HG03575 (cell line): ENCODE results near the gene HSPE1.

Experiments
- ATAC-seq: cut with Tn5 transposase; IDR thresholded peaks from one replicate; pipeline ENCODE4 v1.9.1; 2021; ENCODE audit not compliant: unreplicated experiment, insufficient number of reproducible peaks, low FRiP score; ENCODE audit errors: extremely low read depth

Gene HSPE1

GRCh38 chr2:197496695-197497094 is 3.5 kb upstream of the HSPE1 start:
- no peak for ATAC-seq

- no peak for ATAC-seq
Measured at GRCh38 chr2:197497326-197497725, 2.9 kb upstream of the HSPE1 start.

GRCh38 chr2:197498235-197498936 is 1.8 kb upstream of the HSPE1 start:
- no peak for ATAC-seq

GRCh38 chr2:197498937-197499593 is 1.1 kb upstream of the HSPE1 start:
- no peak for ATAC-seq

- ATAC-seq, result no peak
Measured at GRCh38 chr2:197500503-197501131, 438 bp downstream of the HSPE1 start.

- no peak for ATAC-seq
Measured at GRCh38 chr2:197502201-197502600, 2.0 kb downstream of the HSPE1 start.

- no peak for ATAC-seq
Measured at GRCh38 chr2:197502685-197503084, 2.5 kb downstream of the HSPE1 start.

GRCh38 chr2:197504000-197504399 is 3.8 kb downstream of the HSPE1 start:
- ATAC-seq, result no peak

- no peak for ATAC-seq
Measured at GRCh38 chr2:197504512-197504911, 4.3 kb downstream of the HSPE1 start.

- ATAC-seq, result no peak
Measured at GRCh38 chr2:197506658-197507057, 6.5 kb downstream of the HSPE1 start.

GRCh38 chr2:197513915-197514314 is 13.7 kb downstream of the HSPE1 start:
- no peak for ATAC-seq

GRCh38 chr2:197514754-197515153 is 14.6 kb downstream of the HSPE1 start:
- no peak for ATAC-seq

- peak; percentile 11 for ATAC-seq
Measured at GRCh38 chr2:197515315-197515738, 15.1 kb downstream of the HSPE1 start.

GRCh38 chr2:197515739-197516392 is 15.7 kb downstream of the HSPE1 start, which contains the start of gene MOB4:
TSS of gene MOB4 (plus strand) at chr2:197516066. CDS start at chr2:197516087, 21 bp downstream.
- ATAC-seq, result peak; percentile 71

GRCh38 chr2:197516393-197516761 is 16.2 kb downstream of the HSPE1 start:
- ATAC-seq, result no peak

- no peak for ATAC-seq
Measured at GRCh38 chr2:197517150-197517549, 17.0 kb downstream of the HSPE1 start.

GRCh38 chr2:197538412-197538811 is 38.2 kb downstream of the HSPE1 start:
- ATAC-seq, result no peak

GRCh38 chr2:197539734-197540133 is 39.6 kb downstream of the HSPE1 start:
- ATAC-seq, result no peak

- ATAC-seq, result no peak
Measured at GRCh38 chr2:197543206-197543605, 43.0 kb downstream of the HSPE1 start.
